Activated naive CD4-positive, alpha-beta T cell treated with anti-CD3 and anti-CD28 coated beads, Interleukin-2, amount 10 ng/mL, durations not matched to agents 7 days and 5 days (primary cell): ENCODE data around the gene RYR3.

Experiments used
- CTCF ChIA-PET: fragments of 350-600 bp; sonication (Branson Sonifier 250); formaldehyde crosslinking; loops from one replicate; lab custom pipeline; 2021; ENCODE audit warnings: antibody characterized with exemption; lab: Charles Lee
- DNase-seq: peaks from one replicate; pipeline ENCODE4 v3.0.0-alpha.2; 2020
- H3K27ac Mint-ChIP-seq: one replicate; pipeline ENCODE4 v1.8.0; 2021; ENCODE audit warnings: mild to moderate bottlenecking, moderate library complexity, mixed read lengths
- H3K27me3 Mint-ChIP-seq: one replicate; pipeline ENCODE4 v1.8.0; 2021; ENCODE audit warnings: mild to moderate bottlenecking, mixed read lengths
- H3K36me3 Mint-ChIP-seq: one replicate; pipeline ENCODE4 v1.8.0; 2021; ENCODE audit warnings: mixed read lengths
- H3K4me1 Mint-ChIP-seq: one replicate; pipeline ENCODE4 v1.8.0; 2021; ENCODE audit warnings: mixed read lengths
- H3K4me3 Mint-ChIP-seq: one replicate; pipeline ENCODE4 v1.8.0; 2021; ENCODE audit warnings: mild to moderate bottlenecking, moderate library complexity, mixed read lengths
- H3K9me3 Mint-ChIP-seq: one replicate; pipeline ENCODE4 v1.8.0; 2021; ENCODE audit warnings: mixed read lengths

Gene RYR3

GRCh38 chr15:33382491-33382890, 71.7 kb downstream of the RYR3 start:
- Mint-ChIP-seq H3K36me3 (no peaks in the 10 kb centered on the region), H3K4me3 (no peak overlapping the region), H3K27me3 (no peaks in the 10 kb centered on the region)

DNA sequence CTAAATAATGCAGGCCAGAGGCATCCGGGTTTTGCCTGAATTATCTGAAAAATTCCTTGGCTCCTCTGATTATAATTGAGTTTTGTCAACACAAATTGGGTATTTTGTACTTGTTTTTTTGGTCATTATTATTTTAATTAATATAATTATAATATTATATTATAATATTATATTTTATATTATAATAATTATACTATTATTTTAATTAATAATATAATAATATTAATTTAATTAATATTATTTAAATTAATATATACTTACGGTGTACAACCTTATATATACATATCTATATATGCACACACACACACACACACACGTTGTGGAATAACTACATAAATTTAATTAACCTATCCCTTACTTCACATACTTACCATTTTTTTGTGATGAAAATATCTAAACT, 73.5 kb downstream of the RYR3 start:
- CTCF ChIA-PET, result no interaction called here
- Mint-ChIP-seq H3K27ac (no peak overlapping the region), H3K4me3 (no peak overlapping the region), H3K9me3 (no peaks in the 10 kb centered on the region), H3K27me3 (no peaks in the 10 kb centered on the region), H3K36me3 (no peaks in the 10 kb centered on the region), H3K4me1 (no peaks in the 10 kb centered on the region)
- no peak for DNase-seq

More at GRCh38 chr15:33382491-33382890, 71.7 kb downstream of the RYR3 start:
- no peak overlapping the region for H3K27ac Mint-ChIP-seq
- no peak for DNase-seq
- CTCF ChIA-PET, result no interaction called here
- H3K4me1 Mint-ChIP-seq, result no peaks in the 10 kb centered on the region
- H3K9me3 Mint-ChIP-seq, result no peaks in the 10 kb centered on the region

- no peak overlapping the region for H3K4me3 Mint-ChIP-seq
- H3K36me3 Mint-ChIP-seq, result no peaks in the 10 kb centered on the region
- no peak overlapping the region for H3K27ac Mint-ChIP-seq
- H3K27me3 Mint-ChIP-seq, result no peaks in the 10 kb centered on the region
- CTCF ChIA-PET, result no interaction called here
- DNase-seq, result no peak
- no peaks in the 10 kb centered on the region for H3K4me1 Mint-ChIP-seq
- no peaks in the 10 kb centered on the region for H3K9me3 Mint-ChIP-seq
These were observed 81.7 kb downstream of the RYR3 start for GRCh38 chr15:33392453-33392852.

- no peaks in the 10 kb centered on the region for H3K27me3 Mint-ChIP-seq
- H3K4me3 Mint-ChIP-seq, result no peak overlapping the region
- no peak overlapping the region for H3K27ac Mint-ChIP-seq
- DNase-seq, result no peak
- CTCF ChIA-PET, result no interaction called here
- no peaks in the 10 kb centered on the region for H3K4me1 Mint-ChIP-seq
- no peaks in the 10 kb centered on the region for H3K9me3 Mint-ChIP-seq
- H3K36me3 Mint-ChIP-seq, result no peaks in the 10 kb centered on the region
These were observed 82.8 kb downstream of the RYR3 start for GRCh38 chr15:33393546-33393945.

GRCh38 chr15:33395321-33395720, 84.6 kb downstream of the RYR3 start:
- Mint-ChIP-seq H3K36me3 (no peaks in the 10 kb centered on the region), H3K27me3 (no peaks in the 10 kb centered on the region), H3K4me3 (no peak overlapping the region), H3K27ac (no peak overlapping the region), H3K9me3 (no peaks in the 10 kb centered on the region), H3K4me1 (no peaks in the 10 kb centered on the region)
- CTCF ChIA-PET, result interaction anchor here (0.6 to 1.2 kb wide), 2 partner anchors 17 to 349 kb away, joined by 3 to 4 read pairs; no protein-coding TSS in a partner anchor
- DNase-seq, result no peak

DNA sequence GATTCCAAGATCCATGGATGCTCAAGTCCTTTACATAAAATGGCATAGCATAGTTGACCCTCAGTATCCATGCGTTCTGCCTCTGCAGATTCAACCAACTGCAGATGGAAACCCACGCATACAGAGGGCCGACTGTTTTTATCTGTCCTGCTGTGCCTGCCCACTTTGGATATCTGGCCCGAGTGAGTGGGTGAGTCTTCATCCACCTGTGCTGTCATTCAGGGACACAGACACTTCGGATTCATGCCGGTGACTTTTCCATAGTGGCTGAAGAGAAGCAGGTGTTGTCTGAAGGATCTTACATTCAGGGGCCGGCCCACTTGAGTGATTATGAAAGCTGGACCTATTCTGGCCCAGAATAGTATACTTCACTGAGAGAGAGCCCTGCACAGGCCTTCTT, 85.1 kb downstream of the RYR3 start:
- CTCF ChIA-PET, result interaction anchor here (1.2 kb wide), 1 partner anchor 17 kb away, joined by 3 read pairs; no protein-coding TSS in a partner anchor
- Mint-ChIP-seq H3K36me3 (no peaks in the 10 kb centered on the region), H3K27me3 (no peaks in the 10 kb centered on the region), H3K4me1 (no peaks in the 10 kb centered on the region), H3K27ac (no peak overlapping the region), H3K4me3 (no peak overlapping the region), H3K9me3 (no peaks in the 10 kb centered on the region)
- DNase-seq, result no peak

DNA sequence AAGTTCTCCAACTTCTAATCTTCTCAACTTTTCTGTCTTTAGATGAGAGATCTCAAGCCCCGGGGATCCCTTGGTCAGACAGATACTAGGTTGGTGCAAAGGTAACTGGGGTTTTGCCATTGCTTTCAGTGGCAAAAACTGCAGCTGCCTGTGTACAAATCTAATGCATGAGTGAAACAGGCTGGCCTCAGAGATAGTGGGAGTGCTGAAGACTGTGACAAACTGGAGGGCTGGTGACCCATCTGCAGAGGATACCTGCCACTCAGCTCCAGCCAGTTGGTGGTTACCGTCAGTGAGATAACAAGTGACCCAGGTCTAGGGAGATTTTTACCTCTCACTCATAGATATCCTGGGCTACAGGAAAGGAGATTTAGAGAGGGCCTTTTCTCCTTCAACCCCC, 85.7 kb downstream of the RYR3 start:
- Mint-ChIP-seq H3K27me3 (no peaks in the 10 kb centered on the region), H3K36me3 (no peaks in the 10 kb centered on the region), H3K4me3 (no peak overlapping the region), H3K27ac (no peak overlapping the region), H3K4me1 (no peaks in the 10 kb centered on the region), H3K9me3 (no peaks in the 10 kb centered on the region)
- DNase-seq, result no peak
- CTCF ChIA-PET, result no interaction called here

DNA sequence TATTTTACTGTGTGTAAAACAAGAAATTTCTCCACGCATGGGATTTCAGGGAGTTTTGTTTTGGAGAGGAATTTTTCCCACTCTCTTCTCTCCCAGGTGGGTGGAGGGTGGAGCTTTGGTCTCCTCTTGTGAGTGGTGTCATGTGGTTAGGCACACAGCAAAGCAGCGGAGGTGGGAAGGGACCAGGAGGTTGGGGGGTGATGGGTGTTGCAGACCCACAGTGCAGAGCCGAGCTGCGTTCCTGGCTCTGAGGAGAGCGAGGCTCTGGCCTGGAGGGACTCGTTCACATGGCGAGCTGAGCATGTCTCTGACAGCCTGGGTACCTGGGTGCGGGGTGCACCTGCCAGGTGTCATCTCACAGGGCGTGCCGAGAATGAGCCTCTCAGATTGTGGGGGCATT, 87.8 kb downstream of the RYR3 start:
- H3K36me3 Mint-ChIP-seq, result no peaks in the 10 kb centered on the region
- no peaks in the 10 kb centered on the region for H3K27me3 Mint-ChIP-seq
- H3K27ac Mint-ChIP-seq, result no peak overlapping the region
- CTCF ChIA-PET, result no interaction called here
- H3K4me3 Mint-ChIP-seq, result no peak overlapping the region
- DNase-seq, result no peak
- no peaks in the 10 kb centered on the region for H3K4me1 Mint-ChIP-seq
- H3K9me3 Mint-ChIP-seq, result no peaks in the 10 kb centered on the region

DNA sequence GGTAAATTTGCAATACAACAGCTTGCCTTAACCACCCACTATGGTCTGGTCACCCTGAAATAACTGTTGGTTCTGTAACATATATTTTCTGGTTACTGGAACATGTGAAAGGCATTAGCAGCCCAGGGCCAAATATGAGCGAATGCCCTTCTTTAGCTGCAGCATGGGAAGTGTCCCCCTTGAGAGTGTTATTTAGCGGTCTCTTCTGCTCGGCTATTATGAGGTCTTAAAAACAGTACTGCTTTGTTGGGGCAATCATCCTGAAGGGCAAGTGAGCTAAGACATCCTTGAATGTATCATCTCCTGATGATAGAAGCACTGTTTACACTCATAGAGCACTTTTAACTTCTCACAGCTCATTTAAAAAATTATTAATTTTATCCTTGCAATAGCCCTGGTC, 90.2 kb downstream of the RYR3 start:
- no peaks in the 10 kb centered on the region for H3K36me3 Mint-ChIP-seq
- no peak overlapping the region for H3K4me3 Mint-ChIP-seq
- H3K27me3 Mint-ChIP-seq, result no peaks in the 10 kb centered on the region
- H3K4me1 Mint-ChIP-seq, result no peaks in the 10 kb centered on the region
- CTCF ChIA-PET, result no interaction called here
- H3K27ac Mint-ChIP-seq, result no peak overlapping the region
- no peaks in the 10 kb centered on the region for H3K9me3 Mint-ChIP-seq
- DNase-seq, result no peak

GRCh38 chr15:33402600-33402999, 91.8 kb downstream of the RYR3 start:
- no peaks in the 10 kb centered on the region for H3K36me3 Mint-ChIP-seq
- H3K27ac Mint-ChIP-seq, result no peak overlapping the region
- H3K27me3 Mint-ChIP-seq, result no peaks in the 10 kb centered on the region
- no peaks in the 10 kb centered on the region for H3K9me3 Mint-ChIP-seq
- no peak overlapping the region for H3K4me3 Mint-ChIP-seq
- no peak for DNase-seq
- CTCF ChIA-PET, result interaction anchor here (1.3 kb wide), 1 partner anchor 110 kb away, joined by 3 read pairs; no protein-coding TSS in a partner anchor
- no peaks in the 10 kb centered on the region for H3K4me1 Mint-ChIP-seq

DNA sequence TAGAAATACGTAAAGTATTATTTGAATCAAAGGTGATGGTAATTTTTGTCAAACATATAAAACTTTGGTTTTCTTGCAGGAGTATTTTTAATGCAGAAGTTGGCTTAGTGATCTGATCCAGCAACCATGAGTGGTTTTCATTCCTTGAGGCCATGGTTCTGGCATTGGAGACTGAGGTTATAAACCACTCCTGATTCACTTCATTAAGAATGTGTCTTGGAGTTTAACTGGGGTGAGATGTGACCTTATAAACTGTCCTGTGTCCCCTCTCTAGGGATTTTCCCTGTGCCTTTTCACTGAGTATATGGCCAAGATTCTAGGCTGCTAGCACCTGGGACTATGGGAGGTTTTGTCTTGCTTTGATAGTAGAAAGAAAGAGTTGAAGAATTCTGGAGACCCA, 94.3 kb downstream of the RYR3 start:
- no peak for DNase-seq
- no peak overlapping the region for H3K4me3 Mint-ChIP-seq
- no peaks in the 10 kb centered on the region for H3K27me3 Mint-ChIP-seq
- no peaks in the 10 kb centered on the region for H3K4me1 Mint-ChIP-seq
- CTCF ChIA-PET, result no interaction called here
- H3K36me3 Mint-ChIP-seq, result no peaks in the 10 kb centered on the region
- no peaks in the 10 kb centered on the region for H3K9me3 Mint-ChIP-seq
- H3K27ac Mint-ChIP-seq, result no peak overlapping the region

GRCh38 chr15:33411596-33412540, 101.1 kb downstream of the RYR3 start:
- Mint-ChIP-seq H3K4me3 (no peak overlapping the region), H3K27ac (no peak overlapping the region), H3K4me1 (no peaks in the 10 kb centered on the region), H3K36me3 (no peaks in the 10 kb centered on the region), H3K27me3 (no peaks in the 10 kb centered on the region), H3K9me3 (no peaks in the 10 kb centered on the region)
- CTCF ChIA-PET, result no interaction called here
- DNase-seq, result no peak

- no peak overlapping the region for H3K27ac Mint-ChIP-seq
- CTCF ChIA-PET, result no interaction called here
- H3K4me1 Mint-ChIP-seq, result no peaks in the 10 kb centered on the region
- no peak overlapping the region for H3K4me3 Mint-ChIP-seq
- no peaks in the 10 kb centered on the region for H3K9me3 Mint-ChIP-seq
- no peaks in the 10 kb centered on the region for H3K36me3 Mint-ChIP-seq
- no peak for DNase-seq
- no peaks in the 10 kb centered on the region for H3K27me3 Mint-ChIP-seq
These were observed 108.9 kb downstream of the RYR3 start for GRCh38 chr15:33419701-33420100.

GRCh38 chr15:33424025-33424424, 113.3 kb downstream of the RYR3 start:
- Mint-ChIP-seq H3K36me3 (no peaks in the 10 kb centered on the region), H3K4me3 (no peak overlapping the region), H3K27me3 (no peaks in the 10 kb centered on the region), H3K4me1 (no peaks in the 10 kb centered on the region), H3K27ac (no peak overlapping the region), H3K9me3 (no peaks in the 10 kb centered on the region)
- CTCF ChIA-PET, result no interaction called here
- no peak for DNase-seq

DNA sequence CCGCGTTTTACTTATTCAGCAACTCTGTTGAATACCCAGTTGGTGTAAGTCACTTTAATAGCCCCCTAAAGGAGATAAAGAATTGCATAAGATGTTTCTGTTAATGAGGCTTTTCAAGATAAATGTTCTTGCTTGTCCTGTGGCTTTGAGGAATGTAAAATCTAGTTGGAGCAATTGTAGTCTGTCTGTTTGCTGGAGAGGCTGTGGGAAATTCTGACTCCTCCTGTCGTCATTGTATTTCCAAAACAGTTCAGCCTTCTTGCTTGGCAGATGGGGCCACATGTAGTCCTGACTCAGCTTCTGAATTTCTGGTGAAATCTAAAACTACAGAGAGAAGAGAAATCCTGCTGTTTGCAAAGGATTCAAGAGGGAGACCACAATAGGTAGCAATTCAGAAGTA, 114.4 kb downstream of the RYR3 start:
- Mint-ChIP-seq H3K36me3 (no peaks in the 10 kb centered on the region), H3K27ac (no peak overlapping the region), H3K4me3 (no peak overlapping the region), H3K27me3 (no peaks in the 10 kb centered on the region), H3K4me1 (no peaks in the 10 kb centered on the region), H3K9me3 (no peaks in the 10 kb centered on the region)
- CTCF ChIA-PET, result no interaction called here
- DNase-seq, result no peak
